Measurements from ENCODE around the gene MANF. TPM values are rescaled to one million over a fixed set of nuclear protein-coding genes. Genes with fewer than 3 reads are reported as not detected.

Gene MANF
- total RNA-seq, 2 experiments from 2014 or later = 104 to 117 TPM

DNA sequence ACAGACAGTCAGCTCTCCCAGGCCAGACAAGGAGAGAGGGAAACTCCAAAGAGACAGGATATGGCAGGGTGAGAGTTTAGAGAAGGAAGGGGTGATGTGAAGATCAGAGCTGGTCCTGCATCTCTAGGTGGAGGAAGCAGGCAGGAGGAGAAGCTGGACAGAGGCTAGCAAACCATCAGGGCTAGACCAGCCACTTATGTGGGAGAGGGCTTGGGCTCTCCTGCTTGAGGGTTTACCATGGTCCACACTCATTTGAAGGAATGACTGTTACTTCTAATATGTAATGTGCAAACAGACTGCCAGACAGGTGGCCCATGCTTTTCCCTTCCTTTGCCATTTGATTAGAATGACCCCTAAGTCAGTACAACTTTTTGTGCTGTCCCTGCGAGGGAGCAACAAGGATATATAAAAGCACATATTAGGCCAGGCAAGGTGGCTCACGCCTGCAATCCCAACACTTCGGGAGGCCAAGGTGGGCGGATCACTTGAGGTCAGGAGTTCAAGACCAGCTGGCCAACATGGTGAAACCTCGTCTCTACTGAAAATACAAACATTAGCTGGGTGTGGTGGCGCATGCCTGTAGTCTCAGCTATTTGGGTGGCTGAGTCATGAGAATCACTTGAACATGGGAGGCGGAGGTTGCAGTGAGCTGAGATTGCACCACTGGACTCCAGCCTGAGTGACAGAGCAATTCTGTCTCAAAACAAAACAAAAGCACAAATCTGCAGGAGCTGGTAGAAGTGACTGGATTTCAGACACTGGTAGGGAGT, 41.0 kb upstream of the MANF start:
- TF ChIP-seq EZH2phosphoT487 (IDR thresholded peaks at IDR 0.05; ENCODE audit: borderline replicate concordance, low read depth, low read length) = no peak
- TF ChIP-seq, protein P1, sequence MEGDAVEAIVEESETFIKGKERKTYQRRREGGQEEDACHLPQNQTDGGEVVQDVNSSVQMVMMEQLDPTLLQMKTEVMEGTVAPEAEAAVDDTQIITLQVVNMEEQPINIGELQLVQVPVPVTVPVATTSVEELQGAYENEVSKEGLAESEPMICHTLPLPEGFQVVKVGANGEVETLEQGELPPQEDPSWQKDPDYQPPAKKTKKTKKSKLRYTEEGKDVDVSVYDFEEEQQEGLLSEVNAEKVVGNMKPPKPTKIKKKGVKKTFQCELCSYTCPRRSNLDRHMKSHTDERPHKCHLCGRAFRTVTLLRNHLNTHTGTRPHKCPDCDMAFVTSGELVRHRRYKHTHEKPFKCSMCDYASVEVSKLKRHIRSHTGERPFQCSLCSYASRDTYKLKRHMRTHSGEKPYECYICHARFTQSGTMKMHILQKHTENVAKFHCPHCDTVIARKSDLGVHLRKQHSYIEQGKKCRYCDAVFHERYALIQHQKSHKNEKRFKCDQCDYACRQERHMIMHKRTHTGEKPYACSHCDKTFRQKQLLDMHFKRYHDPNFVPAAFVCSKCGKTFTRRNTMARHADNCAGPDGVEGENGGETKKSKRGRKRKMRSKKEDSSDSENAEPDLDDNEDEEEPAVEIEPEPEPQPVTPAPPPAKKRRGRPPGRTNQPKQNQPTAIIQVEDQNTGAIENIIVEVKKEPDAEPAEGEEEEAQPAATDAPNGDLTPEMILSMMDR (conservative IDR thresholded peaks at IDR 0.05; ENCODE audit: low read length) = no peak
- CTCF ChIA-PET (ENCODE audit: unreplicated experiment) = no interaction called here
- no peak overlapping the region for H3K4me2 ChIP-seq (ENCODE audit: low read length)
- BruUV-seq (replicated peaks) = no TSS peak
- H3K79me2 ChIP-seq (ENCODE audit: insufficient read depth, low read depth, low read length) = no peaks in the 10 kb centered on the region
- H2AFZ ChIP-seq (ENCODE audit: low read length) = no peak overlapping the region
- no peak for DNase-seq (ENCODE audit: low spot score)
- no peaks in the 10 kb centered on the region for H4K20me1 ChIP-seq (ENCODE audit: insufficient read depth, low read length)
- POLR2A ChIA-PET = no interaction called here
- H3K4me1 ChIP-seq (ENCODE audit: insufficient read depth, low read length, poor library complexity, severe bottlenecking) = no peaks in the 10 kb centered on the region
- no peak overlapping the region for H3K27ac ChIP-seq (ENCODE audit: low read depth, low read length, poor library complexity, severe bottlenecking)
- no peaks in the 10 kb centered on the region for H3K9me2 ChIP-seq (ENCODE audit: insufficient read depth, low read length)
- intact Hi-C loops (cut with micrococcal nuclease; ENCODE audit: unreplicated experiment) = no loop called here
- no peaks in the 10 kb centered on the region for H3K9me3 ChIP-seq (ENCODE audit: low read length)
- H3K36me3 ChIP-seq (ENCODE audit: insufficient read depth, low read length) = no peaks in the 10 kb centered on the region
- no peak overlapping the region for H3K4me3 ChIP-seq (ENCODE audit: low read depth, low read length, poor library complexity, severe bottlenecking)

- H3K4me3 ChIP-seq (ENCODE audit: low read depth, low read length, poor library complexity, severe bottlenecking) = no peak overlapping the region
- CTCF ChIA-PET (ENCODE audit: unreplicated experiment) = no interaction called here
- DNase-seq (ENCODE audit: low spot score) = no peak
- TF ChIP-seq EZH2phosphoT487 (IDR thresholded peaks at IDR 0.05; ENCODE audit: borderline replicate concordance, low read depth, low read length) = no peak
- TF ChIP-seq, protein P1 (conservative IDR thresholded peaks at IDR 0.05; ENCODE audit: low read length) = no peak
- H2AFZ ChIP-seq (ENCODE audit: low read length) = no peak overlapping the region
- no TSS peak for BruUV-seq (replicated peaks)
- intact Hi-C loops (cut with micrococcal nuclease; ENCODE audit: unreplicated experiment) = no loop called here
- no peak overlapping the region for H3K4me2 ChIP-seq (ENCODE audit: low read length)
- no peaks in the 10 kb centered on the region for H3K36me3 ChIP-seq (ENCODE audit: insufficient read depth, low read length)
- POLR2A ChIA-PET = no interaction called here
- no peaks in the 10 kb centered on the region for H3K4me1 ChIP-seq (ENCODE audit: insufficient read depth, low read length, poor library complexity, severe bottlenecking)
- H3K9me3 ChIP-seq (ENCODE audit: low read length) = no peaks in the 10 kb centered on the region
- H4K20me1 ChIP-seq (ENCODE audit: insufficient read depth, low read length) = no peaks in the 10 kb centered on the region
- no peaks in the 10 kb centered on the region for H3K79me2 ChIP-seq (ENCODE audit: insufficient read depth, low read depth, low read length)
- no peaks in the 10 kb centered on the region for H3K9me2 ChIP-seq (ENCODE audit: insufficient read depth, low read length)
- H3K27ac ChIP-seq (ENCODE audit: low read depth, low read length, poor library complexity, severe bottlenecking) = no peak overlapping the region
Observed at GRCh38 chr3:51350751-51351150, 34.3 kb upstream of the MANF start.

DNA sequence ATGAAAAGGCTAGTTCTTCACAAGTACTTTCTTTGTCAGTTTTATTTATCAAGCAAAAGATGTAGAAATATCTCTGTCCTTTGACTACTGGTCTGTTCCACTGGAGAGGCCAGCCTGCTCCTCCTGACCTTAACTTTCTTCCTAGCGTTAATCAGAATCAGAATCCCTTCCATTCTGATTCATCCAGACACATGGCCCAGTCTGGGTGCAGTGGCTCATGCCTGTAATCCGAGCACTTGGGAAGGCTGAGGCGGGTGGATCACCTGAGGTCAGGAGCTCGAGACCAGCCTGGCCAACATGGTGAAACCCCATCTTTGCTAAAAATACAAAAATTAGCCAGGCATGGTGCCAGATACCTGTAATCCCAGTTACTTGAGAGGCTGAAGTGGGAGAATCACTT, 32.0 kb upstream of the MANF start:
- no peak overlapping the region for H2AFZ ChIP-seq (ENCODE audit: low read length)
- intact Hi-C loops (cut with micrococcal nuclease; ENCODE audit: unreplicated experiment) = no loop called here
- no peak overlapping the region for H3K4me3 ChIP-seq (ENCODE audit: low read depth, low read length, poor library complexity, severe bottlenecking)
- no peaks in the 10 kb centered on the region for H3K79me2 ChIP-seq (ENCODE audit: insufficient read depth, low read depth, low read length)
- H3K9me3 ChIP-seq (ENCODE audit: low read length) = no peaks in the 10 kb centered on the region
- H3K4me1 ChIP-seq (ENCODE audit: insufficient read depth, low read length, poor library complexity, severe bottlenecking) = no peaks in the 10 kb centered on the region
- no peaks in the 10 kb centered on the region for H3K9me2 ChIP-seq (ENCODE audit: insufficient read depth, low read length)
- no TSS peak for BruUV-seq (replicated peaks)
- H3K36me3 ChIP-seq (ENCODE audit: insufficient read depth, low read length) = no peaks in the 10 kb centered on the region
- no peak overlapping the region for H3K4me2 ChIP-seq (ENCODE audit: low read length)
- no peak overlapping the region for H3K27ac ChIP-seq (ENCODE audit: low read depth, low read length, poor library complexity, severe bottlenecking)
- no peak for DNase-seq (ENCODE audit: low spot score)
- H4K20me1 ChIP-seq (ENCODE audit: insufficient read depth, low read length) = no peaks in the 10 kb centered on the region
- POLR2A ChIA-PET = no interaction called here
- TF ChIP-seq, protein P1 (conservative IDR thresholded peaks at IDR 0.05; ENCODE audit: low read length) = no peak
- TF ChIP-seq EZH2phosphoT487 (IDR thresholded peaks at IDR 0.05; ENCODE audit: borderline replicate concordance, low read depth, low read length) = no peak
- CTCF ChIA-PET (ENCODE audit: unreplicated experiment) = no interaction called here
